NCI-H345 treated with DMSO at 0.1 percent for 48 hours (cell line): ENCODE results near the gene MBP.
"Not testable (repeated sequence)": the region's sequence is repeated elsewhere in the genome, so short reads cannot be mapped to it uniquely, and the experiment has no call there.

ENCODE experiments used
- DNase-seq: peaks from one replicate; lab custom pipeline; 2025; ENCODE audit not compliant: unreplicated experiment; lab: John Stamatoyannopoulos, UW

MBP gene

DNA sequence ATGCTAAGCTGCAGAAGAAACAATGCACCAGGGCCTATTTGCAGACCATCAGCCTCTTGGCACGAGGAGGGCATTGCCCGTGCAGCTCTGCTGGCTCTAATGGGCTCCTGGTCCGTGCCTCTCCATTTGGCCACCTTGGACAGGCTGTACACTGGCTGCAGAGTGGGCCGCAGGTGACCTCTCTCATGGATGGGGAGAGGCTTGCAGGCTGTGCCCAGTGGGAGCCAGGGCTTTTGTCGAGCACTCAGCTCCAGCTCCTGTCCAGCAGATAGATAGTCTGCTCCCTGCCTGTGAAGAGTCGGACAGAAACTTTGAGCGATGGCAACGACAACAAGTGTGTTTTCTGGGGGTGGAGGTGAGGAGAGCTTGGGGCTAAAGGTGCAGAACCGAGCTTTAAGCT, 100.9 kb downstream of the MBP start:
- DNase-seq = no peak

DNA sequence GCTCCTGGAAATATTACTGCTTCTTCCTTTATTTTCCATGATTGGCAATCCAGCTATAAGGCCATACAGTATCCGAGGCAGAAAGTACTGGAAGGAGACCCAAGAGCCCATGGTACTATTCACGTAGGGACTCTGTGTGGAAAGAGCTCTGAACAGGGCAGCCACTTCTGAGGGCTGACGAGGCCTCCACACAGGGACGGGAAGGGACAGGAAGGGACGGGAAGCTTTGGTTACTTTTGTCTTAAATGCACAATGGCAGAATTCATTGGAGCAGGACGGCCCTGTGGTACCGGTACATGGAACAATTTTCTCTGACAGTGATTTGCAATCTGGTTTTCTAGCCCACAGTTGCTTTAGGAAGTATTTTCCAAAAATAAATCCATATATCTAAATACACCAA, 102.4 kb downstream of the MBP start:
- DNase-seq = no peak

DNA sequence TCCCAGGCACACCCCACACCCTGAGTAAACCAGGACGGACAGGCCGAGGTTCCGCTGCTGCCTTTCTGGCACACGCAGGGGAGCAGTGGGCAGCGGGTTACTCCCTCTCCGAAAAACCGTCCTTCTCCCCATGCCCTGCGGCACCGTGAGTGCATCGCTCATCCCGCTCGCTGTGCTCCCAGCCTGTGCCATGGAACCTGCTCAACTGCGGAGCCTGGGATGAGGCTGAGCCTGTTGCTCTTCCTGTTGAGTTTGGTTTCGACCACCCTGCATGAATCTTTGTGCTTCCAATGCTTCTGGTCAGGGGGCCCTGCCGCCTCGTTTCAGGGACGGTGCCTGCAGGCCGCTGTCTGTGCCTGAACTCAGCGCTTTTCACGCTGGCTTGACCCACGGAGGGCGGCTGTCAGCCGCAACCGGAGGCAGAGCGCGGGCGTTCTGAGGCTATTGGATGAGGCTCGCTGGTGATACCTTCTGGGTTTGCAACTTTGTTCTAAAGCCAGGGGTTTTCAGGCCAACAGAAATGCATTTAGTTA, 106.7 kb downstream of the MBP start:
- no peak for DNase-seq

DNA sequence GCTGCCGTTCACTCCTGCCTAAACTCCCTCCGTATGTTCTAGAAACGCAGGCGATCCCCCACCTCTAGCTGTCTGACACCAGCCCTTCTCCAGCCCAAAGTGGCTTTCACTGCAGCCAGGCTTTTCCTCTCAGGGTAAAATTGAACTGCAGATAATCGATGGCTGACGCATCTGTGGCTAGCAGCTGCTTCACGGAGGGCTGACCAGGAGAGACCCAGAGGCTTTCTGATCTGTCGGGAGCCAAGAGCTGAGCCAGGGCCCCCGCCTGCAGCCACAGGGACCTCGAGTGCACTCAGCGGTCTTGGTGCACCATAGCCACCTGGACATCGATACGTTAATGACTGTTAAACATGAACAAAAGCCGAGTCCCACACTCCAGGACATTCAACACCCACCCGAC, 107.5 kb downstream of the MBP start:
- DNase-seq = no peak

DNA sequence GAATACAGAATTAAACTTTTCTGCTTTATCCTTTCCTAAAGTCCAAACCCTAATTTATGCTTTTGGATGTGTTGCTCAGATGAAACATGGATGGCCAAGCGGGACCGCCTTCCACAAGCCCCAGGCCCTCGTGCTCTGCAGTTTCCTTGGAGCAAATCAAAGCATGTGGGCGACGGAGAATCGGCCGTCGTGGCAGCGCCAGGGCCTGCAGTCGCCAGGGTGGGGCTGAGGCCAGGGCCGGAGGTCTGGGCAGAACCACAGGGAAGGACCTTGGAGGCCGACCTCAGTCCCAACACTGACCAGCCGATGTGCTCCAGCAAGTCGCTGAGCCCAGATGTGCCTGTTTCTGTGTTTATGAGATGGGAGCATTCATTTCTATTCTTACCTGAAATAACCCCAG, 108.1 kb downstream of the MBP start:
- no peak for DNase-seq

DNA sequence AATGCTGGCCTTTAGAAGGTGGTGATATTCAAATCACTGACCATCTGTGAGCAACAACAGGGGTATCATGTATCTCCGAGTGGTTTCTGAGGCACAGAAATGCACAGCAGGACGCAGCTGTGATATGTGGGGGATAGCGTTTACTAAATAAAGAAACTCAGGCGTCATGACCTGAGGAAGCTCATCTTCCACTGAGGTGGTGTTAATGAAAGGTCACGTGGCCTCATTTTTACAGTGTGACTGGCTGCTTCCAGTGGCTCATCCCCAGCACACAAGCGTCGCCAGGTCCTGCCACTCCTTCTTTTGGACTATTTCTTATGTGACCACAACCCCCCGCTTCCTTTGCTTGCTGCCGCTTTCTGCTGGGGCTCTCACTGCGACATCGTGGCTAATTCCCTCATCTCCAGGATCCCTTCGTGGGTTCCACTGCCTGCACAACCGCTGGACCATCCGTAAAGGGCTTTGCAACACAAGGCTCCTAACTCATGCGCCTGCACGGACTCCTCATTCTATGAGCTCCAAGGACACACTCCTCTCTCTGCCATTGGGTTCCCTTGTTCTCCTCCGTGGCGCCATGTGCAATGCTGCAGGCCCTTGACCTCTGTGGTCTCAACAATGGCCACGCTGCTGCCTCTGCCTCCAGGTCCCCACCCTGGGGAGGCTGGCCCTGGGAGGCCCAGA, 109.3 kb downstream of the MBP start:
- no peak for DNase-seq

DNA sequence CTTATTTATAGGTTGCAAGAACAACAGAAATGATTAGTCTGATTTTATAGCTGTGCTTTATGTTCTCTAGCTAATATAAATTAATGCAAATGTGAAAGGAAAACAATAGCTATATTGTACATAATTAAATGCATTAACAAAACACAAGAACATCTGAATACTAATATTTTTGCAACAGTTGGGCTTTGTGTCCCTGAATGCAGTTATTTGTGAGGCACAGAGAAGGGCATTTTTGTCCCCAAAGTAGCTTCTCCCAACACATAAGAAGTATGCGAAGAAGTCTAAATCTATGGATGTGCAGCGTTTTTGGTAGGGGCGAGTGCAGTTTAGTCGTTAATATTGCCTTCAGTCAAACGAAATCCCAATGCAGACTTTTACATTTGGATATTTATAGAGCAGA, 110.0 kb downstream of the MBP start:
- DNase-seq = no peak

DNA sequence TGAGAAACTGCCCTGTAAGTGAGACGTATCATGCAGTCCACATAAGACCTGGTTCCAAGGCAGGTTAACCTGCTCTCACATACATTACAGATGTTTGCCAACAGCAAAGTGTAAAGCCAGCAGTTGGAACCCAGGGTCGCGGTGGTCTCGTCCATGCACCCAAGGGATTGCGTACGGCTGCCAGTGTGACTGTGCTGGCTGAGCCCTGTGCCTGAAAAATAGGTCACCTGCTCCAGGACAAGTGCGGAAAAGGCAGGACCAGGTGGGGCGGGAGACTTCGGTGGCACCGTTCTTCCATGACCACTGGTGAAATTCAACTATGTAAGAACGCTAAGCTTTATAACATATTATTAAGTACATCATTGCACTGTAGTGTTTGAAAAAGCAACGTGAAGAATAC, 110.5 kb downstream of the MBP start:
- DNase-seq = no peak

DNA sequence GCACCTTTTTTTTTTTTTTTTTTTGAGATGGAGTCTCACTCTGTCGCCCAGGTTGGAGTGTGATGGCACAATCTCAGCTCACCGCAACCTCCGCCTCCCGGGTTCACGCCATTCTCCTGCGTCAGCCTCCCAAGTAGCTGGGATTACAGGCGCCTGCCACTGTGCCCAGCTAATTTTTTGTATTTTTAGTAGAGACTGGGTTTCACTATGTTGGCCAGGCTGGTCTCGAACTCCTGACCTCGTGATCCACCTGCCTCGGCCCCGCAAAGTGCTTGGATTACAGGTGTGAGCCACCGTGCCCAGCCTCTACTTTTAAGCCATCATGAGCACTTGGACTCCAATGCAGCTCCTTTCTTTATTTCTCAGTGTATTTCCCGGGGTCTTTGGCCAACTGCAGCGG, 111.1 kb downstream of the MBP start:
- not testable (repeated sequence) for DNase-seq

DNA sequence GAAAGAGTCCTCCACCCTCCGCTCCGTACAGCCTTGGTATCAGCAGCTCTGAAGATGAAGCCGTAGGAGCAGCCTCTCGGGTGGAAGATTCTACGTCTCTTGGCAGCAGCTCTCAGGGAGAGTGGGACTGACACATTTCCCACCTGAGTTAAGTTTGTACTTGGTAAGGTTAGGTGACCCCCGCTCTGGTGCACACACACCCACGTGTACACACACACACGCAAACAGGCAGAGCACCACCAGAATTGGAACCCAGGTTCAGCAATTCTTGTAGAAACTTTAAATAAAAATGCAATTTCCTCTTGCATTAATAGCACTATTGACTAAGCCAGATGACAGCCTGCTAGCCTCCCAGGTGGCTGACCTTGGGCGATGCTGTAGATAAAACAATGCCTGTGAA, 111.5 kb downstream of the MBP start:
- no peak for DNase-seq

DNA sequence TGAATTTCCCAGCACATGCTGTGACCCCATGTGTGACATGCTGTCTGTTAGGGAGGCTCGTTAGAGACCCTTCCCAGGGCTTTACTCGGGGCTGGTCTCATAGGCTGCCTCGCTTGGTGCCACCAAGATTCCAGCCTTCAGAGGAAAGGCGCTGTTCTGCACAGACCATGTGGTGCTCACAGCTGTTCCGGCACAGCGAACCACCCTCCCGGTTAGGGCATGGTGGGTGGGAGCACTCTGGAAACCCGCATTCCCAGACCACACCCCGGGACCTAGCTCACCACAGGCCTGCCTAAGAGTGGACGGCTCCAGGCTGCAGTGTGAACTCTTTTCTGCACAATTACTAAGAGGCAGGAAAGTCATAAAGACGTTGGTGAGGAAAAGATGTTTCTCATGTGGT, 112.0 kb downstream of the MBP start:
- DNase-seq = no peak

DNA sequence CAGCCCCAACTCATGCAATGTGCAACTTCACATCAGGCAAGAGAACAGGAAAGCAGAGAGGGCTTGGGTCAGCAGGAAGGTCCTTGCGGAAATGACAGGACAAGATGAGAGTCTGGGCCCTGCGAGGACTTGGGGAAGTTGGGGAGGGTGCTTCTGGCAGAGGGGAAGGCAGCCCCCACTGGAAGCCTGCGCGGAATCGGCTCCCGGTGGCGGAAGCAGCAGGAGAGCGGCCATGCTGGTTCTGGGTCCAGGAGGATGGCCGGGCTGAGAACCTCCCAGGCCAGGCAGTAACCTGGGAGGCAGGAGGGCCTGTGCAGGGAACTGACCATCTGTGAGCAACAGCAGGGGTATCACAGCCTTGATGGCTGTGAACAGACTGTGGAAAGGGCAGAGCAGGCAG, 112.9 kb downstream of the MBP start:
- no peak for DNase-seq

DNA sequence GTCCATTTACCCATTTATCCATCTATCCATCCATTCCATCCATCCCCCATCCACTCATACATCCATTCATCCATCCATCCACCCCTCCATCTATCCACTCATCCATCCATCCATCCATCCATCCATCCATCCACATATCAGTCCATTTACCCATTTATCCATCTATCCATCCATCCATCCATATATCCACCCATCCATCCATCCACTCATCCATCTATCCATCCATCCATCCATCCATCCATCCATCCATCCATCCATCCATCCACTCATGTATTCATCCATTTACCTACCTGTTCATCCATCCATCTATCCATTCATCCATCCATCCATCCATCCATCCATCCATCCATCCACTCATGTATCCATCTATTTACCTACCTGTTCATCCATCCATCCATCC, 113.9 kb downstream of the MBP start:
- DNase-seq = not testable (repeated sequence)

DNA sequence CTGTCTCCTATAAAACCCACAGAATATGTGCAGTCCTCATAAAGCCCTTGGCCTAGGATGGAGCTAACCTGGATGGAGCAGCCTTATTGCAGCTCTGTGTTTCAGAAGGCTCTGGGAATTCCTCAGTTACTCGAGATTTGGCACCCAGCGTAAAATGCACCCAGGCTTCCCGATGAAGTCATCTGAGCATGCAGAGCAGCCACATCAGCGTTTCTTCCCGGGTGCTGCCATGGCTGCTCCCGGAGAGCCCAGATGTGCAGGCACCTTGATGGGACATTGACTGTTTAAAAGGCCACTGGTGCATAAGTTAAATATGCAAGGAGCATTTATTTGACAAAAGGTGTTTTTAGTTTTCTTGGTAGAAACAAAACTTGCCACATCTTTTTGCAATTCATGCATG, 115.2 kb downstream of the MBP start:
- no peak for DNase-seq

DNA sequence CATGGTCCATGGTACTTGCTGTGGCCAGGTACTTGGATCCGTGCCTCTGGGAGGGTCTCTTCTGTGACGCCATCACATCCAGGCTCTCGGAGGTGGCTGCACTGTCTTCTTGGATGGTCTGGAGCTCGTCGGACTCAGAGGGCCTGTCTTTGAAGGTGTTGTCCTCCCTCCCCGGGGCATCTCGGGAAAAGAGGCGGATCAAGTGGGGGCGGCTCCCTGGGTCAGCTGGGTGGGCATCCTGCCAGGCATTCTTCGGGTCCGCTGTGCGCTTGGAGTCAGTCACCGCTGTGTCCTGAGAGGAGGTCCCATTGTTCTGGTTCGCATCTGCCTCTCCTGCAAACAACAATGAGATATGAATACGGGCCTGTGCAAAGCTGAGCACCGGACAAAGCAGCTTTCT, 115.6 kb downstream of the MBP start:
- DNase-seq = no peak

DNA sequence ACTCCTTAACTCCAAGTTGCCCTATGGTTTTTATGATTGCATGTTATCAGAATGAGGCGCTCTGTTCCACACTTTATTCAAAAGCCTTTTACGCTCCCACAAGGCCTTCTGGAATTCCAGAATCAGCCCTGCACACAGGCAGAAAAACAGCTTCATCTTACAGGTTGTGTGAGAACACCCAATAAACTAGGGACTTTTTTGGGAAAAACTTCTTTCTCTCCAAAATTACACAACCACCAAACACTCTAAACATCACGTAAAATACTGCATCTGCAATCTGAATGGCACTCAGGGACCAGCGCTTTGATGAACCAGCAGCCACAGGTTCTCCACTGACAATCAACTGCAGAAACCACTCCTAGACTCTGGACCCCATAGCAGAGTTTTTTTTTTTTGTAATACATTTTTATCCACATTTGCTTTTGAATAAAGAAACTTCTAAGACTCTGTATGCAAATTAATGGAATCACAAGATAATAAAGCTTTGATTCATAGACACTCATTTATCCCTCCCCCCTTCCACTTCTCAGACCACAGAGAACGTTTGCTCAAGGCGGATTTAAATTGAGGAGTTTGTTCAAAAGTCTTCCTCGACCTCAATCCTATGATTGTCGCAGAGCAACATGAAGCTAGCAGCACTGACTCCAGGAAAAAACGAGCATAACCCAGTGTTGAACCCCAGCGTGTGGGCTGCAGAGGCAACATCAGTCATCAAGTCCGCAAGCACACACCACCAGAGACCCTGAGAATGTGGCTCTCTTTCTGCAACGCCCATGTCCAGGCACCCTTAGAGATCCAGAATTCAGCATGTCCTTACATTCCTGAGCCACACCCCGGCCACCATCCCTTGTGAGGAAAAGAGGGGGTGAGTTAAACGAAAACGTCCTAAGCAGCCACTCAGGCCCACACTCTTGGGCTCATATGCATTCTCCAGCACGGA, 116.5 kb downstream of the MBP start:
- no peak for DNase-seq

DNA sequence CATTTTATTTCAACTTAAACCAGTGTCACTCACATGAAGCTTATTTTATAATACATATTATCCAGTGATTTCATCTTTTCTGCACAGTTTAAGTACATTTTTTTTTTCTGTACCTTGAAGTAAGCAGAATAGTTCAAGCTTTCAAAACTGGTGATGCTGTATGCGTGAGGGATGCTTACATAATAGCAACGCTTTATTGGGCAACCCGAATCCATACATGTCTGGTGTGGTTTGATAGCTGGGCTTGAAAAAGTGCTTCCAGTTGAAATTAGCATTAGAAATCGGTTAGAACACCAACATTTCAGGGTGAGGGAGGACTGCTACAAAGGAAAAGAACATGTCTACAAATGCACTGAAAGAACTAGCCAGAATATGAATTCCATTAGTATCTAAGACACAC, 117.4 kb downstream of the MBP start:
- no peak for DNase-seq

DNA sequence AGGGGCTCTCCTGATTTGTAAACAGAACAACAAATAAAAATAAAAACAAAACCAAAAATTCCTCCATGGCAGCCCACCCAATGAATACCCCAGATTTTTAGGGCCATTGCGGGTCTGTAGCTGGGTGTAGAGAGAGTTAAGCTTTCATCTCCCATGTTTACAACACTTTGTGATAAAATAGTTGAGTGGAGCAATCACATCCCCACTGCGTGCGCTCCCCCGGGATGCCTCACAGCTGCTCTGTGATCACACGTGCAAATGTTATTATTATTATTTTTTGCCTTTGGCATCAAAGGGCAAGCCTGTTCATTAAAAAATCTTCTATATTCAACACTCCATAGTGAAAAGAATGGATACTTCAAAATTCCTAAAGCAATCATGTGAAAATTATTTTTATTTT, 118.0 kb downstream of the MBP start:
- no peak for DNase-seq

DNA sequence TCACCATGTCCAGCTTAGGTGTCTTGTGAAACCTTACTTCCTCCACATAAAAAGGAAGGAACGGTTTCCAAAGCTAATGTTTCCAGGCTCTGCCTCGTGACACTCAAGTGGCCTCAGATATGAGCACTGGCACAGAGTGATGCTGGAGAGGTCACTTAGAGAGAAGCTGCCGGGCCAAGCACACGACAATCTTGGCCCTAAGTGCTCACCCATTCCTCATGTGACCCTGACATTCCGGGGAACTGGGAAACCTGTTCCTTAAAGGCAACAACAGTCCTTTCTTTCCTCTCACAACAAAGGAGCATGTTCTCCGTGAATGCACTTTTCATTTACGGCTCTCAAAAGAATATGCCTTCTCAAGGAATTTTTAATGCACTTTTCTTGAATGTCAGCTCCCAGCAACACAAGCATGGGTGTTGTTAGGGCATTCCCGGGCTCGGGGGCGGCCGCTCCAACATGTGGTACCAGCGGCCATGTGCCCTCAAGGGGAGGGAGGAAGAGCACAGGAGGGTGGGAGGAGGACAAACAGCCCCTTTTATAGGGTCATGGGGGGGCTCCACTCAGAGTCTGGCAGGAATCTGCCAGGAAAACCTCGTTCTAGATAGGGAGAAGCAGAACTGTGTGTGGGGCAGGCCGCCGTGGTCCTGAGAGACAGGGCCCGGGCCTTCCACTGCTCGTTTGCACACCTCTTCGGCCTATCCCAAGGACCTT, 118.6 kb downstream of the MBP start:
- no peak for DNase-seq

DNA sequence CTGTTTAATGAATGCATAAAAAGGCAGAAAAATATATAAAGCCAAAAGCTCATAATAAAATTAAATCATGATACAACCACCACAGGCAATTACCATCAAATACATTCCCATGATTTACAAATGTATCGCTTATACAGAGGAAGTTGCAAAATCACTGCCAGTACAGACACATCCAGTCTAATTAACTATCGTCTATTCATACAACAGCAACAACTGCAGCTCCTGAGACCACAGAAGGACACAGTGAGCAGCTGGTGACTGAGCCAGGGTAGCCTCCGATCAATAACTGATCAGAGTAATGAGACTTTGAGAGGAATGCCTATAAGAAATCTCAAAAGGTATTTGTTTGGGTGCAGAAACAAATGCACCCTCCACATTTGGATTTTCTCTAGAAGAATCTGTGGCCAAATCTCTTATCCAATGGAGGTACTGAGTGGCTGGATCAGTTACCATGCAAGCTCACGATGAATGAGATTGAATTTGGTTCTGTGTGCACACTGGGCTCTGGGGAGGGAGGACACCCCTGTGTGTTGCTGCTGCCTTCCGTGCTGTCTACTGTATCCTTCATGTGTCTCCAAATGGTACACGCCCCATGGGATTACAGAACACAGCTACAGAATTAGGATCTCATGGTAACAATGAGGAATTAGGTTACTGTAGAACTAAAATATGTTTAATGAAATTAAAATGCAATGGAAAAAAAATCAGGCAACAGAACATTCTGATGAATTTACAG, 119.6 kb downstream of the MBP start:
- no peak for DNase-seq

DNA sequence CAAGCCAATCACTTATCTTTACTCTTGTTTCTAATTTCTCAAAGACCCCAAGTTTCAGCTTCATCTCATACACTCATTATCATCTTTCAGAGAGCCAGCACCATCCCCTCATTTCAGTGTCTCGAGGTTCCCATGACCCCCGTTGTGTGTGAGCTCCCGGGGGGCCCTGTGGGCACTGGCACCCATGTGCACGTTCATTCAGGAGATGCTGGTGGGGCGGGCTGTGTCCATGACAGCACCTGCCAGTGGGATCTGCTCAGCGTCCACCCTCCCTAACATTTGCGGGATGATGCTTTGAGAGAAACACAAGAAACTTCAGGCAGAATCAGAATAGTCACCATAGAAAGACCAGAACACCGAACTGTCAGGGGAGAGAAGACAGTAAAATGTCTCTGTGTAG, 120.5 kb downstream of the MBP start:
- DNase-seq = no peak
